Measurements from ENCODE around the gene OVOL2.
A peak's percentile ranks its signal among the peaks of the same experiment; 100 is the strongest.
"Not testable (repeated sequence)": the region's sequence is repeated elsewhere in the genome, so short reads cannot be mapped to it uniquely, and the experiment has no call there.

Gene OVOL2

DNA sequence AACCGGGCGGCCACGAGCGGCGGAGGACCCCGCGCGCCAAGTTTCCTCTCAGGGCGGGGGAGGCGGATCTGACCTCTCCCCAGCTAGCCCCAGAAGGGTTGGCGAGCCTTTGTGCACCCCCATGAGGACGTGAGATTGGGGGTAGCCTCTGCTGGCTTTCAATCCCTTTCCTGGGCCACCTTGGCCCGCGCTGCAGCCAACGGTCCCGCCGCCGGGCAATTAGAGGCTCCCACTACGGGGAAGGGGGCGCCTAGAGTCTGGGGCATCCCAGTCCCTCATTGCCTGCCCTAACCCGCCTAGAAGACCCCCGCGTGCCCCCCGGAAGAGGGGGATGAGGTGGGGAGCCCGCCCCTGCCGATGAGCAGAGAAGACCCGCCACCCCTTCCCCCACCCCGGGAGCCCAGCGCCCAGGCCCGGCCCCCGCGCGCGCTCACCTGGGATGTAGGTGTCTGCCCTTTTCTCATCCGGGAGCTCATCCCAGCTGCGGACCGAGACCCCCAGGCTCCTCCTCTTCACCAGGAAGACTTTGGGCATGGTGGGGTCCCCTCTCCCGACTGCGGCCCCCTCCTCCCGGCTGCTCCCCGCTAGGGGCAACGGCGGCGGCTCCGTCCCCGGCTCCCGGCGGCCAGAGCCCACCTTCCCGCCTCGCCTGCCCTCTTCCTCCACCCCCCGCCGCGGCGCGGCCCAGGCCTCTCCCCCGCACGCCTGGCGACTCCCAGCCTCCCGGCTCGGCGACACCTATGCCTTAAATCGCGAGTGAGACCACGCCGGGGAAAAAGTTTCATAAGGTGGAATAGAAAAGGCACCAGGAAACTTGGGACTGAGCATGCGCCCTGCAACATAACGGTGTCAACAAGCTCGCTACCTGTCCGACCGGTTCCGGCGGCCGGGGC is at the start of gene OVOL2:
OVOL2 (minus strand) TSS at position 816 of the 893 bp plus-strand sequence; CDS start at position 534, 282 bp downstream.
- peak; percentile 71 for DNase-seq (ENCODE audit: low spot score)

GRCh38 chr20:18103497-18103896 is 45.8 kb upstream of the OVOL2 start:
- DNase-seq (ENCODE audit: low spot score): no peak

DNA sequence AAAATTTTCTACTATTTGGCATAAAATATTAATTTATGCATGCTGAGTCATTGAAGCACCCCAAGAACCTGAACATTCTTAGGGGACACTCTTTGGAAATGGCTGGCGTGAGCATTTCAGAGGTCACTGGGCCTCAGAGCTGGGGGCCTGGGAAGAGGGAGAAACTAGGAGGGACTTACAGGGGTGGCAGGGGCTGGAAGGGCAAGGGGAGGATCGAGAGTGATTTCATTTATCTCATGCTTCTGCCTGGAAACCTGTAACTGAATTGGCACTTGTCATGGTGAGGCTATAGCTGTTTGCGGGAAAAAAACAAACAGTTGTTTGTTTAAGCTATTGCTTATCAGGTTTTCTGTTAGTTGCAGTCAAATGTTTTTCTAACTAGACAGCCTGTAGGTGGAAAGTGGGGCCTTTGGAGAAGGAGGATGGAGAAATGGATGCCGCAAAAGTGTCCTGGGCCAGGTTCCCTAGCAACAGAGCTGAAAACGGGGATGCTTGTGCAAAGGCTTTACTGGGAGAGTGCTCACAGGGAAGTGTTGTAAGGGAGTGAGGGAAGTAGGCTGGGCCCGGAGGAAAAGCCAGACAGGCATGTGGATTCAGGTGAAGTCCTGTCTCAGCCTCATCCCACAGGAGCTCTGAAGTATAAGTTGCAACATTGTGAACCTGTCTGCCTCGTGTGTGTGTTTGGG is 43.6 kb upstream of the OVOL2 start:
- no peak for DNase-seq (ENCODE audit: low spot score)

DNA sequence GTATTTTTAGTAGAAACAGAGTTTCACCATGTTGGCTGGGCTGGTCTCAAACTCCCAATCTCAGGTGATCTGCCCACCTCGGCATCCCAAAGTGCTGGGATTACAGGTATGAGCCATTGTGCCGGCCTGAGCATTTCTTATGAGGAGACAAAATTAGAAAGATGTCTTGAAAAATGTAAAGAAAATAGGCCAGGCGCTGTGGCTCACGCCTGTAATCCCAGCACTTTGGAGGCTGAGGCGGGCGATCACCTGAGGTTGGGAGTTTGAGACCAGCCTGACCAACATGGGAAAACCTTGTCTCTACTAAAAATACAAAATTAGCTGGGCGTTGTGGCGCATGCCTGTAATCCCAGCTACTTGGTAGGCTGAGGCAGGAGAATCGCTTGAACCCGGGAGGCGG is 42.9 kb upstream of the OVOL2 start:
- DNase-seq (ENCODE audit: low spot score): not testable (repeated sequence)

GRCh38 chr20:18094191-18094590 is 36.5 kb upstream of the OVOL2 start:
- no peak for DNase-seq (ENCODE audit: low spot score)

DNA sequence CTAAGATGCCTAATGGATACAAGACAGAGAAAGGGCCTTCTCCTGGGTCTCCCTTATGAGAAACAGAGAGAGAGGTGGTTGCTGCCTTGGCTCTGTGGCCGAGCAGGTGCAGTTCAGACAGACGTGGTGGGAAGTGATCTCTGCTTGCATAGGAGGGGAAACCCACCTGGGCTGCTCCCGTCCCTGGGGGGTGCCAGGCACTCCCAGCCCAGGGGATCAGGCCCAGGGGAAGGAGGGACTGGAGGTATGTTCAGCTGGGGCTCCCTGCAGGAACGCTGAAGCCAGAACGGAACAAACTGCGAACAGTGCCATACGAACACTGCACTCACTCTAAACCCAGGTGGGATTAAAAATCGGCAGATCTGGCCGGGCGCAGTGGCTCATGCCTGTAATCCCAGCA is 35.7 kb upstream of the OVOL2 start:
- DNase-seq (ENCODE audit: low spot score): no peak

DNA sequence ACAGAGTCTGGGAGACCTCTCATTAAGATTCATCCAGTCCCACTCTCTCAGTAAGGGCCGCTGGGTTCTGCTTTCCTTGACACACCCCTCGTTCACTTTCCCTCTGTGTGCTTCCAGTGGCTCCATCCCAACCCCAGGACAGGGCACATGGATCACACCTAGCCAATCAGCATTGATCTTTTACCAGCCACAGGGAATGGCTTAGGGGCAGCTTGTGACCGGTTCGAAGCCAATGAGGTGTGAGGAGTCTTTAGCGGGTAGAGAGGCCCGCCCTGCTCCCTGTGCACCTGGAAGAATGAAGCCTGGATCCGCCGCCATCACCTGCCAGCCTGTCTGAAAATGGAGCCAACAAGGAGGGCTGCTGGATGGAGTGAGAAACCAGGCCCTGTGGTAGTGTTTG is 35.2 kb upstream of the OVOL2 start:
- no peak for DNase-seq (ENCODE audit: low spot score)

- no peak for DNase-seq (ENCODE audit: low spot score)
These were observed 33.9 kb upstream of the OVOL2 start for GRCh38 chr20:18091623-18092022.

- no peak for DNase-seq (ENCODE audit: low spot score)
These were observed 32.8 kb upstream of the OVOL2 start for GRCh38 chr20:18090477-18090876.

DNA sequence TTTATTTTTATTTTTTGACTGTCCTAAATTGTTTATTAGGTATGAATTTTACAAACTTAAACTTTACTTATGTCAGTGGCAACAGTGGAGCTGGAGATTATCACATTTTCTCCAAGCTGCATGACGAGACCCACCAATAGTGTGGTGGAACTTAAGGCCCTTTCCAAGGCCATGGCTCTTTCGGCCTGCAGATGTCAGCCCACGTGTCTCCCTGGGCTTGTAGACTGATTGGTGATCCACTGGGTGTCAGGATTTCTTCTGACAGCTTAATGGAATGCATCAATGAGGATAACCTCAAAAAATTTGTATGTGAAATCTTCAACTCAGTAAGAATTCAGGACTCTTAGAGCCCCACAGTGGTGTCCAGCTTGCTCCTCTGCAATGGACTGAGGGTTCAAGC is 32.3 kb upstream of the OVOL2 start:
- DNase-seq (ENCODE audit: low spot score): no peak

DNA sequence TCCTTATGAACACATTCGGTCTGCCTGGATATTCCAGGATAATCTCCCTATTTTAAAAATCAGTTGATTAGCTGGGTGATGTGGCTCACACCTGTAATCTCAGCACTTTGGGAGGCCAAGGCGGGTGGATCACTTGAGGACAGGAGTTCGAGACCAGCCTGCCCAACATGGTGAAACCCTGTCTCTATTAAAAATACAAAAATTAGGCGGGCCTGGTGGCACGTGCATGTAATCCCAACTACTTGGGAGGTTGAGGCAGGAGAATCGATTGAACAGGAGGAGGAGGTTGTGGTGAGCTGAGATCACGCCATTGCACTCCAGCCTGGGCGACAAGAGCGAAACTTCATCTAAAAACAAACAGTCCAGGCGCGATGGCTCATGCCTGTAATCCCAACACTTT is 31.1 kb upstream of the OVOL2 start:
- DNase-seq (ENCODE audit: low spot score): not testable (repeated sequence)

DNA sequence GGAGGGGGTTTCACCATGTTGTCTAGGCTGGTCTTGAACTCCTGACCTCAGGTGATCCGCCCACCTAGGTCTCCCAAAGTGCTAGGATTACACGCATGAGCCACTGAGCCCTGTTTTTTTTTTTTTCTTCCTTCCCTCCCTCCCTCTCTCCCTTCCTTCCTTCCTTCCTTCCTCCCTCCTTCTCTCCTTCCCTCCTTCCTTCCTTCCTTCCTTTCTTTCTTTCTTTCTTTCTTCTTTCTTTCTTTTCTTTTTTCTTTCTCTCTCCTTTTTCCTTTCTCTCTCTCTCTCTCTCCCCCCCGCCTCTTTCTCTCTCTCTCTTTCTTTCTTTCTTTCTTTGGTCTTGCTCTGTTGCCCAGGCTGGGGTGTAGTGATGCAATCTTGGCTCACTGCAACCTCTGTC is 30.6 kb upstream of the OVOL2 start:
- not testable (repeated sequence) for DNase-seq (ENCODE audit: low spot score)

- DNase-seq (ENCODE audit: low spot score): no peak
These were observed 29.3 kb upstream of the OVOL2 start for GRCh38 chr20:18087054-18087453.

DNA sequence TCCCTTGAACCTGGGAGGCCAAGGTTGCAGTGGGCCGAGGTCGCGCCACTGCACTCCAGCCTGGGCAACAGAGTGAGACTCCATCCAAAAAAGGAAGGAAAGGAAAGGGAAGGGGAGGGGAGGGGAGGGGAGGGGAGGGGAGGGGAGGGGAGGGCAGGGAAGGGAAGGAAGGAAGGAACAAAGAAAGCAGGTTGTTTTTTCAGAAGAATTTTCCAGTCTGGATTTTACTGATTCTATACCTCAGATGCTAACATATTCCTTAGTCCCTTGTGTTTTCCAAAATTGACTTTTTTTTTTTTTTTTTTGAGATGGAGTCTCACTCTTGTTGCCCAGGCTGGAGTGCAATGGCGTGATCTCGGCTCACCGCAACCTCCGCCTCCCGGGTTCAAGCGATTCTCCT is 23.1 kb upstream of the OVOL2 start:
- DNase-seq (ENCODE audit: low spot score): not testable (repeated sequence)

DNA sequence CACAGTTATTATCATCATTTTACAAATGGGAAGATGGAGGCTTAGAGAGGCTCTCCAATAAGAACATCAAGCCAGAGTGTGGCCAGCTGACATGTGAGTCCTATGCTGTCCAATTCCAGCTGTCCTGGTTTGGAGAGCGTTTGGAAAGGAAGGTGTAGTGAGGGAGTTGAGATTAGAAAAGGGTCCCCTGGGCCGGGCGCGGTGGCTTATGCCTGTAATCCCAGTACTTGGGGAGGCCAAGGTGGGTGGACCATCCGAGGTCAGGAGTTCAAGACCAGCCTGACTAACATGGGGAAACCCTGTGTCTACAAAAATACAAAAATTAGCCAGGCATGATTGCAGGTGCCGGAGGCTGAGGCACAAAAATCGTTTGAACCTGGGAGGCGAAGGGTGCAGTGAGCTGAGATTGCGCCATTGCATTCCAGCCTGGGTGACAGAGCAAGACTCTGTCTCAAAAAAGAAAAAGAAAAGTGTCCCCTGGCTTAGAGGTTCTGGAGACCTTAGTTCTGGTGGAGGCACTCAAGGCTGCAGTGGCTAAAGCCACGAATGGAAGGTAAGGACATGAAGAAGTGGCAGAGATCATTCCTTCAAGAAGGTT is 22.1 kb upstream of the OVOL2 start:
- no peak for DNase-seq (ENCODE audit: low spot score)

- DNase-seq (ENCODE audit: low spot score): no peak
These were observed 19.4 kb upstream of the OVOL2 start for GRCh38 chr20:18077157-18077556.

DNA sequence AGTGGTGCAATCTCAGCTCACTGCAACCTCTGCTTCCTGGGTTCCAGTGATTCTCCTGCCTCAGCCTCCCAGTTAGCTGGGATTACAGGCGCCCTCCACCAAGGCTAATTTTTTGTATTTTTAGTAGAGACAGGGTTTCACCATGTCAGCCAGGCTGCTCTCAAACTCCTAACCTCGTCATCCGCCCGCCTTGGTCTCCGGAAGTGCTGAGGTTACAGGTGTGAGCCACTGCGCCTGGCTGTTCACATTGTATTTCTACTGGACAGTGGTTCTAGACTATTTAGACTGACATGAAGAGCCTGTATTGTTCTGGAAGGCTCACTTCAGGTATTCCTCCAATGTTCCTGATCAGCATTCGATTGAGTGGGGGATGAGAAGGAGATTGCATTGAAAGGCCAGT is 14.8 kb upstream of the OVOL2 start:
- no peak for DNase-seq (ENCODE audit: low spot score)

- no peak for DNase-seq (ENCODE audit: low spot score)
These were observed 9.0 kb upstream of the OVOL2 start for GRCh38 chr20:18066421-18067333.

DNA sequence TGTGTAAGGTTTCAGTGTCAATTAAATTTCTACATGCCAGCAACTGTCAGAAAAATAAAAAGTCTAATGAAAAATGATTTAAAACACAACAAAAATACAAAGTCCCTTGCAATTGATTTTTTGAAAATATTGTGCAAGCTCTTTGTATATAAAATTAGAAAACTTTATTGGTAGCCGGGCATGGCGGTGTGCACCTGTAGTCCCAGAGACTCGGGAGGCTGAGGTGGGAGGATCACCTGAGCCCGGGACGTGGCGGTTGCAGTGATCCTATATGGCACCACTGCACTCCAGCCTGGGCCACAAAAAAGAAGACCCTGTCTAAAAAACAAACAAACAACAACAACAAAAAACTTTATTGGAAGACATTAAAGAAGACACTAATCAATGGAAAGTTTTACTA is 6.0 kb upstream of the OVOL2 start:
- no peak for DNase-seq (ENCODE audit: low spot score)

DNA sequence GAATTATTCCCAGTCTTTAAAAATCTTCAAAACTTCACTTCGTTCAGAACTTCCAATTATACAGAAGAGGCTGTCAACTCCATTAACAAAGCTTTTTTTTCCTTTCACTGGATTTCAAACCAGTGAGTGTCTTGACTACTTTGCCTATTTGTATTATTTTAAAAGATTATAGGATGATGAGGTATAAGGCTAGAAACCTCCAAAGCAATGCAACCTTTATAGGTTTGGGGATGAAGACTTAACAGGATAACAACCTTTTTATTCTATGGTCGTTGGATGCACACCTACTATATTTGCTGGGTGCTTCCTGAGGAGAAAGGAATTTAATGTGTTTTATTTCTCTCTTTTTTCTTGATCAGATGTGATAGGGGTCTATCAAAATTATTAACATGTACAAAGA is 1.9 kb upstream of the OVOL2 start:
- no peak for DNase-seq (ENCODE audit: low spot score)

GRCh38 chr20:18058661-18059467 is 1.1 kb upstream of the OVOL2 start:
- peak; percentile 51 for DNase-seq (ENCODE audit: low spot score)
